T1000 (cell line): ENCODE results near the gene DEFB132.

Source experiments
- DNase-seq: peaks from one replicate; lab custom pipeline; 2025; ENCODE audit warnings: mixed read lengths; lab: John Stamatoyannopoulos, UW

The DEFB132 gene

GRCh38 chr20:297098-297924 lies 39.8 kb downstream of the DEFB132 start, which contains the start of gene ZCCHC3:
Gene ZCCHC3, plus strand, starts transcription at chr20:297570. Its CDS starts 17 bp downstream, at chr20:297587.
- DNase-seq, result peak; percentile 59

DNA sequence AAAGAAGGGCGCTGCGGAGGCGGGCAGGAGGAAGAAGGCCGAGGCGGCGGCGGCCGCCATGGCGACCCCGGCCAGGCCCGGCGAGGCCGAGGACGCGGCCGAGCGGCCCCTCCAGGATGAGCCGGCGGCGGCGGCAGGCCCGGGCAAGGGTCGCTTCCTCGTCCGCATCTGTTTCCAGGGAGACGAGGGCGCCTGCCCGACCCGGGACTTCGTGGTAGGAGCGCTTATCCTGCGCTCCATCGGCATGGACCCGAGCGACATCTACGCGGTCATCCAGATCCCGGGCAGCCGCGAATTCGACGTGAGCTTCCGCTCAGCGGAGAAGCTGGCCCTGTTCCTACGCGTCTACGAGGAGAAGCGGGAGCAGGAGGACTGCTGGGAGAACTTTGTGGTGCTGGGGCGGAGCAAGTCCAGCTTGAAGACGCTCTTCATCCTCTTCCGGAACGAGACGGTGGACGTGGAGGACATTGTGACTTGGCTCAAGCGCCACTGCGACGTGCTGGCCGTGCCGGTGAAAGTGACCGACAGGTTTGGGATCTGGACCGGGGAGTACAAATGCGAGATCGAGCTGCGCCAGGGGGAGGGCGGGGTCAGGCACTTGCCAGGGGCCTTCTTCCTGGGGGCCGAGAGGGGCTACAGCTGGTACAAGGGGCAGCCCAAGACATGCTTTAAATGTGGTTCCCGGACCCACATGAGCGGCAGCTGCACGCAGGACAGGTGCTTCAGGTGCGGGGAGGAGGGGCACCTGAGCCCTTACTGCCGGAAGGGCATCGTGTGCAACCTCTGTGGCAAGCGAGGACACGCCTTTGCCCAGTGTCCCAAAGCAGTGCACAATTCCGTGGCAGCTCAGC lies 40.6 kb downstream of the DEFB132 start:
- DNase-seq, result no peak

DNA sequence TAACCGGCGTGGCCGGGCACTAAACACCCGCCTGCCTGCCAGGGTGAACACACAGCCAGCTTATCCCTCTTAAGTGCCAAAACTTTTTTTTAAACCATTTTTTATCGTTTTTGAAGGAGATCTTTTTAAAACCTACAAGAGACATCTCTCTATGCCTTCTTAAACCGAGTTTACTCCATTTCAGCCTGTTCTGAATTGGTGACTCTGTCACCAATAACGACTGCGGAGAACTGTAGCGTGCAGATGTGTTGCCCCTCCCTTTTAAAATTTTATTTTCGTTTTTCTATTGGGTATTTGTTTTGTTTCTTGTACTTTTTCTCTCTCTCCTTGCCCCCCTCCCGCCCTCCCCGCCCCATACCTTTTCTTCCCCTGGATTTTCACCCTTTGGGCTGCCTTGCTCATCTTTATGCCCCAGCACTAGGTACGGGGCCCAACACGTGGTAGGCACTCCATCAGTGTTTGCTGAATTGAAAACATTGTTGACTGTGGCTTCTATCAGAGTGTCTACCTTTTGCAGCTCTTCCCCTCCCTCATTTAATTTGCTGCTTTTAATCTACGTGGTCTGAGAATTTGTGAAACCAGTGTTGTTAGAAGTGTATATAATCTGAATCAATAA lies 41.4 kb downstream of the DEFB132 start:
- no peak for DNase-seq

- DNase-seq, result no peak
Measured at GRCh38 chr20:300345-300990, 42.9 kb downstream of the DEFB132 start.

GRCh38 chr20:301886-302848 lies 44.6 kb downstream of the DEFB132 start:
- no peak for DNase-seq

GRCh38 chr20:305745-306144 lies 48.2 kb downstream of the DEFB132 start:
- DNase-seq, result no peak

GRCh38 chr20:308427-309038 lies 51.0 kb downstream of the DEFB132 start:
- no peak for DNase-seq

DNA sequence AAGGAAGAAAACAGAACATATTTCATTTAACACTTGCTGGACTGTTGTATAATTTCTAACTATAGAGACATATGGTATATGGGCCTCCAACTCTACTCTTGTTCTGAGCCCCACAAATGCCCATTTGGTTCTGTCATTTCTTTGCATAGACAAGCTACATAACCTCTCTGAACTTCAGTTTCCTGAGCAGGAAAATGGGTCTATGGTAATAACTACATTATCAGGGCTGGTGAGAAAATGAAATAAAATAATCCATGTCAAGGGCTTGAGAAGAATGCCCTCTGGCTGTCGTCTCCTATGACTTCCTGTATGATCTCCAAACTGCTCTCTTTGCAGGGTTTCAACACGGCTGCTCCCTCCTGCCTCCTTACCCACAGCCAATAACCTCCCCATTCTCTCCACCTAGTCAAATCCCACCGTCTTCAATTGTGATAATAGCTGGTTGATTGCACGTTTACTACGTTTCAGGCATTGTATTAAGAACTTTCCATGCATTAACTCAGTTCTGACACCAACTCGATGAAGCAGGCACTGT lies 51.8 kb downstream of the DEFB132 start:
- DNase-seq, result no peak

DNA sequence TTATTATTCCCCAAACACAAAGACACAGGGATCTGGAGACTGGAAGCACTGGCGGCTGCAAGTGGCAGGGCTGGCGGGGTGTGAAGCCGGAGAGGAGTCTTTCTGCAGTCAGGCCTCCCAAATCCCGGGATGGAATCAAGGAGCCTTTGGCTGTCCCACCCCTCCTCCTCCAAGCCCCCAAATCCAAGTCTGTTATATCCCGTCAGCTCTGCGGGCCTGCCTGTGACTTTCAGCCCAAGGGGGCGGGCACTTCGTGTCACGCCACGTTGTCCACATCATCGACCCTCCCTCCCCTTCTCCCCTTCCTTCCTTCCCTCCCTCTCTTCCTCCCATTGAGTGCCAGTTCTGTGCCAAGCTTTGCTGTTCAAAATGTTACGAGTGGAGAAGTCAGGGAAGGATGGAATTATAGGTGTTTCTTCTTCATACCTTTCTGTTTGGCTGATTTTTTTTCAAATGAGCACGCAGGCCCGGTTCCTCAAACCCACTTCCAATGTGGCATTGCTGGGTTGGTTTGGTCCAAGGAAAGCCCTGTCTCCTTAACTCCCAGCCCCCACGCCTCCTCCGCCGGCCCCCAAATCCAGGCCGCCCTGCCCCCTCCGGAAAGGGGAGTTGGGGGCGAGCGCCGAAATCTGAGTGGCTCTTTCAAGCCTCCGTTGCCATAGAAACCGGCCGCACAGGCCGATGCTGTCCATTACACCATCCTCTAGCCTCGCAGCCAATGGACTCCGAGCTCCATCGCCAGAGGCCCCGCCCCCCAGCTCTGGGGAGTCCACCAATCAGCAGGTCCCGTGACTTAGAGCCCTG lies 52.5 kb downstream of the DEFB132 start:
- peak; percentile 70 for DNase-seq

- DNase-seq, result no peak
Measured at GRCh38 chr20:310645-311044, 53.1 kb downstream of the DEFB132 start.
